GM12873 (cell line): ENCODE results near the gene BACE2.

ENCODE experiments used
- TF ChIP-seq, protein P1 (sequence below): IDR thresholded peaks from 2 replicates; pipeline ENCODE4 v1.5.1; 2012; ENCODE audit warnings: low read depth, mild to moderate bottlenecking, moderate library complexity, low read length, control low read depth; ENCODE audit not compliant: insufficient read depth; ENCODE audit errors: missing control alignments

Gene BACE2

DNA sequence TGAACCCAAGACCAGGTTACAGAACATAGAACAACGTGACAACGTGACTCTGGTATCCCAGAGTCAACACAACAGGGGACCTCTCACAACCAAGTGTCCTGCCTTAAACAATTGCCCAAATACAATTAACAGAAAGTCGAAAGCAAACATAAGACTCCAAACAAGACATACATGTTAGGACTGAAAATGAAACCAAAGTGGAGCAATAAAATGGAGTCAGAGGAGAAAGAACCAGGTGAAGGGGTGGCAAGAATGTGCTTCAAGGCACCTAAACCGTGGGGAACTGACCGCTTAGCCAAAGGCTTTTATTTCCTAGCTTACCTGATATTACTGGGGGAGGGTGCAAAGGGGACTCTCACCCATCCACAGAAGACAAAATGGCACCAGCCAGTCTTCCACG is 17.8 kb downstream of the BACE2 start:
- TF ChIP-seq, protein P1, sequence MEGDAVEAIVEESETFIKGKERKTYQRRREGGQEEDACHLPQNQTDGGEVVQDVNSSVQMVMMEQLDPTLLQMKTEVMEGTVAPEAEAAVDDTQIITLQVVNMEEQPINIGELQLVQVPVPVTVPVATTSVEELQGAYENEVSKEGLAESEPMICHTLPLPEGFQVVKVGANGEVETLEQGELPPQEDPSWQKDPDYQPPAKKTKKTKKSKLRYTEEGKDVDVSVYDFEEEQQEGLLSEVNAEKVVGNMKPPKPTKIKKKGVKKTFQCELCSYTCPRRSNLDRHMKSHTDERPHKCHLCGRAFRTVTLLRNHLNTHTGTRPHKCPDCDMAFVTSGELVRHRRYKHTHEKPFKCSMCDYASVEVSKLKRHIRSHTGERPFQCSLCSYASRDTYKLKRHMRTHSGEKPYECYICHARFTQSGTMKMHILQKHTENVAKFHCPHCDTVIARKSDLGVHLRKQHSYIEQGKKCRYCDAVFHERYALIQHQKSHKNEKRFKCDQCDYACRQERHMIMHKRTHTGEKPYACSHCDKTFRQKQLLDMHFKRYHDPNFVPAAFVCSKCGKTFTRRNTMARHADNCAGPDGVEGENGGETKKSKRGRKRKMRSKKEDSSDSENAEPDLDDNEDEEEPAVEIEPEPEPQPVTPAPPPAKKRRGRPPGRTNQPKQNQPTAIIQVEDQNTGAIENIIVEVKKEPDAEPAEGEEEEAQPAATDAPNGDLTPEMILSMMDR = no peak

- TF ChIP-seq, protein P1 = no peak
These were observed 19.0 kb downstream of the BACE2 start for GRCh38 chr21:41186755-41187536.

DNA sequence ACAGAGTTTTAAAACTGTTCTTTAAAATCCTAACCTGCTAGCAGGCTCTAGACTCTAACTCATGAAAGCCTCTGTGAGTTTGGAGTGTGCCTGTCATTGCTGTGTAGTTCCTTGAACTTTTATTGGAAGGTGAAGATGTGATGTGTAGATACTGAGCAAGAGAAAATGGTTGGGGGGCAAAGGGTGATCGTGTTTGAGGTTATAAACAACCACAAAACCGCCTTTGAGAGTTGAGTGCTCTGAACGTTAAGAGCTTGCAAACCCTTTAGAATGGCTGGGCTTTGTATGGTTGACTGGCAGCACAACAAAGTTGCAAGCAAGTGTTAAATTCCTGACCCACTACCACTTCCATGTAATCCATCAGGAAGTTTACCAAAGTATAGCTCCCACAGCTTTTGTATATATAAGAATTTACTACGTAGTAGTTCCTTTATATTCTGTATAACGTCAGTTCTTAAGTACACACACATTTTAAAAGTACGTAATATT is 19.6 kb downstream of the BACE2 start:
- TF ChIP-seq, protein P1 = no peak

DNA sequence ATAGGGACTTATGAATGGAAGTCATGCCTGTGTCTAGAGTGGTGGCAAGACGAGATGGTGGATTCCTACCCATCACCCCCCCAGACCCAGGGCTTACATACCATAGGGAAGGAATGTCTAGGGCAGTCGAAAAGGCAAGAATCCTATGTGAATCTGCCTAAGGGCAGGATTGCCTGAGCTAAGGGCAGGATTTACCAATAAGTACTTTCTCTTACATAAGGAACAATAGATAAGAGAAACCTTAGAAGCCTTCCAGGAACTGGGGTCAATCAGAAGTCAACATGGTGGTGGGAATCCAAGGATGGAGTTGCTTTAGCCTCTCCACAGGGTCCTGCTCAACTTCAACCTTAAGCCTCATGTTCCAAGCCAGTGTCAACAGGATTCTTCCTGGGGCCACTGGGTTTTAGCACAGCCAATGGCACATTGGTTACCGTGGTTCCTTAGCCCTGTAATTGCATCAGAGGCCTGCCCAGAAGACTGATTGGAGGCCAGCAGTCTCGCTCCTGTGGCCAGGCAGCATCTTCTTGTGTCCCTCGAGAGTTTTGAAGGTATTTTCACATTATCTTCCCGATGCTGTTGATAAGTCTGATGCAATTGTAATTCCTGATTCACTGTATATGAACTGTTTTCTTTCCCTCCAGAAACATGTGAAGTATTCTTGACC is 20.7 kb downstream of the BACE2 start:
- TF ChIP-seq, protein P1 = no peak

DNA sequence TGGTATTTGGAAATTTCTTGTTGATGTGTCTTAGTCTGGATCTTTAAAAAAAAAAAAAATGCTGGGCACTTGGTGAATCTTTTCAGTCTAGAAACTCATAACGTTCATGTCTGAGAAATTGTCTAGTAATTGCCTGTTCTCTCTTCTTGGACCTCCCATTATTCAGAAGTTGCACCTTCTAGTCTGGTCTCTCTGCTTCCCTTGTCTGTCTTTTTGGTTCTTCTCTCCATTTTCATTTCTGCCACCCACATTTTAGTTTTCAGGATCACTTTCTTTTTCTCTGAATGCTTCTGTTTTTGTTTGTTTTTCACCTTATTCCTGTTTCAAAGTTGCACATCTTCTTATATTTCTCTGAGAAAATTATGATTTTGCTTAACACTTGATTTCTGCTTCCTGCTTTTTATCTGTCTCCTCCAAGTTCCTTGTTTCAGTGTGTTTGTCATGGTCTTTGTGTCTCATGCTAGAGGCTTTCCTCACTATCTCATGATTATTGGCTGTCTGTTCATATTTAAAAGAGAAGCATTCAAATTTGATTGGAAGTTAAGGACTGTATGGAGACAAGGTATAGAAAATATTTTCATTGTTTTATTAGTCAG is 21.3 kb downstream of the BACE2 start:
- TF ChIP-seq, protein P1 = no peak

GRCh38 chr21:41195311-41195710 is 27.4 kb downstream of the BACE2 start:
- TF ChIP-seq, protein P1 = no peak

- TF ChIP-seq, protein P1 = no peak
These were observed 29.0 kb downstream of the BACE2 start for GRCh38 chr21:41196993-41197392.
